ENCODE data around the gene SPATA6.

DNA sequence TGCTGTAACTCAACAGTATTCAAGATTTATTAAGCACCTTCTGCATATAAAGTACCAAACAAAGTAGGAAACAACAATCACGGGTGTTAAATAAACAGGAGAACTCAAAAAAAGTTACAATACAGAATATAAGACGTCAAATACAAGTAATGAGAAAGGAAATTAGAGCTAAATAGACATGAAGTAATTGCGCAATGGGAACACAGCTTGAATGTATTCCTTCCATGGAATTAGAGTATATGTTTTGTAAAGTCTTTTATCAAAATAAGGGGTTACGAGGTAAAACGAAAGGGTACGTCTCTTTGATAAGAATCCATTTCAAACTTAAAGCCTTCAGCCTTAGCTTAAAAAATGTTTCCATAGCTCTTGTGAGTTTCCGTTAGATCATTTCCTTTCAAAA, 109.1 kb downstream of the SPATA6 start:
- TF ChIP-seq, protein P1, sequence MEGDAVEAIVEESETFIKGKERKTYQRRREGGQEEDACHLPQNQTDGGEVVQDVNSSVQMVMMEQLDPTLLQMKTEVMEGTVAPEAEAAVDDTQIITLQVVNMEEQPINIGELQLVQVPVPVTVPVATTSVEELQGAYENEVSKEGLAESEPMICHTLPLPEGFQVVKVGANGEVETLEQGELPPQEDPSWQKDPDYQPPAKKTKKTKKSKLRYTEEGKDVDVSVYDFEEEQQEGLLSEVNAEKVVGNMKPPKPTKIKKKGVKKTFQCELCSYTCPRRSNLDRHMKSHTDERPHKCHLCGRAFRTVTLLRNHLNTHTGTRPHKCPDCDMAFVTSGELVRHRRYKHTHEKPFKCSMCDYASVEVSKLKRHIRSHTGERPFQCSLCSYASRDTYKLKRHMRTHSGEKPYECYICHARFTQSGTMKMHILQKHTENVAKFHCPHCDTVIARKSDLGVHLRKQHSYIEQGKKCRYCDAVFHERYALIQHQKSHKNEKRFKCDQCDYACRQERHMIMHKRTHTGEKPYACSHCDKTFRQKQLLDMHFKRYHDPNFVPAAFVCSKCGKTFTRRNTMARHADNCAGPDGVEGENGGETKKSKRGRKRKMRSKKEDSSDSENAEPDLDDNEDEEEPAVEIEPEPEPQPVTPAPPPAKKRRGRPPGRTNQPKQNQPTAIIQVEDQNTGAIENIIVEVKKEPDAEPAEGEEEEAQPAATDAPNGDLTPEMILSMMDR (IDR thresholded peaks at IDR 0.05), result no peak
- no peak for TF ChIP-seq POLR2A (IDR thresholded peaks at IDR 0.05)
